CD4-positive, alpha-beta memory T cell (primary cell): ENCODE data around the gene ERBB3. TPM values are rescaled to one million over a fixed set of nuclear protein-coding genes. Genes with fewer than 3 reads are reported as not detected.

Source experiments
- CTCF ChIA-PET: fragments of 350-600 bp; sonication (Branson Sonifier 250); formaldehyde crosslinking; loops from one replicate; lab custom pipeline; 2021; ENCODE audit warnings: inconsistent platforms; ENCODE audit not compliant: partially characterized antibody; lab: Charles Lee
- POLR2A ChIA-PET: fragments of 350-600 bp; sonication (Branson Sonifier 250); formaldehyde crosslinking; loops from one replicate; lab custom pipeline; 2021; ENCODE audit not compliant: partially characterized antibody; lab: Charles Lee
- DNase-seq, 5 donors: peaks; one replicate each; pipeline versions ENCODE4 v3.0.0 to v3.0.0-alpha.2; 2020 to 2022; ENCODE audit warnings: mixed read lengths in 1 of 5
- H3K27ac ChIP-seq: one replicate; pipeline ENCODE4 v1.7.0; 2013; ENCODE audit warnings: low read depth, low read length
- H3K27me3 ChIP-seq: 2 replicates; pipeline ENCODE4 v1.7.0; 2013; ENCODE audit warnings: mild to moderate bottlenecking, low read length, moderate library complexity; ENCODE audit not compliant: insufficient read depth
- H3K36me3 ChIP-seq: 2 replicates; pipeline ENCODE4 v1.7.0; 2013; ENCODE audit warnings: mild to moderate bottlenecking, low read length, moderate library complexity; ENCODE audit not compliant: insufficient read depth
- H3K4me1 ChIP-seq: 2 replicates; pipeline ENCODE4 v1.7.0; 2013; ENCODE audit warnings: mild to moderate bottlenecking, low read length, moderate library complexity; ENCODE audit not compliant: insufficient read depth
- H3K4me3 ChIP-seq, 2 donors: one replicate each; pipeline ENCODE4 v1.7.0; 2013; ENCODE audit warnings: low read length in 2 of 2, mild to moderate bottlenecking in 1 of 2
- H3K9me3 ChIP-seq, 2 donors: one replicate each; pipeline ENCODE4 v1.7.0; 2013; ENCODE audit warnings: low read length in 2 of 2, control low read depth in 1 of 2; ENCODE audit not compliant: control insufficient read depth in 1 of 2
- H3K27ac Mint-ChIP-seq, 7 donors: one replicate each; pipeline ENCODE4 v1.8.0; 2020 to 2021; ENCODE audit warnings: mixed read lengths in 7 of 7, mild to moderate bottlenecking in 6 of 7, inconsistent platforms in 3 of 7, moderate library complexity in 3 of 7
- H3K27me3 Mint-ChIP-seq, 2 donors: one replicate each; pipeline ENCODE4 v1.8.0; 2020 to 2021; ENCODE audit warnings: mixed read lengths in 2 of 2
- H3K36me3 Mint-ChIP-seq, 2 donors: one replicate each; pipeline ENCODE4 v1.8.0; 2020 to 2021; ENCODE audit warnings: mixed read lengths in 2 of 2, inconsistent platforms in 1 of 2, mild to moderate bottlenecking in 1 of 2
- H3K4me1 Mint-ChIP-seq, 4 donors: one replicate each; pipeline ENCODE4 v1.8.0; 2020 to 2021; ENCODE audit warnings: mixed read lengths in 4 of 4, mild to moderate bottlenecking in 1 of 4
- H3K4me3 Mint-ChIP-seq, 8 donors: one replicate each; pipeline ENCODE4 v1.8.0; 2020 to 2021; ENCODE audit warnings: mixed read lengths in 8 of 8, mild to moderate bottlenecking in 7 of 8, moderate library complexity in 6 of 8, inconsistent platforms in 3 of 8
- H3K9me3 Mint-ChIP-seq, 8 donors: one replicate each; pipeline ENCODE4 v1.8.0; 2020 to 2021; ENCODE audit warnings: mixed read lengths in 8 of 8, mild to moderate bottlenecking in 5 of 8, inconsistent platforms in 3 of 8, moderate library complexity in 1 of 8
- intact Hi-C: fragments of 100-400 bp; cut with micrococcal nuclease; formaldehyde crosslinking; loops from one replicate; pipeline ENCODE4 v1.15.1; 2023
- polyA plus RNA-seq, 2 donors: library from polyadenylated mRNA; unstranded; fragments of 300-500 nt; fragmentation: Illumina TruSeq; gene quantifications; one replicate each; pipeline ENCODE4 v1.2.3, GENCODE V29; 2021
- total RNA-seq, 2 experiments: library from RNA; stranded (reverse); gene quantifications; one replicate each; pipeline ENCODE4 v1.2.3, GENCODE V29; 2021

The ERBB3 gene
- total and polyA plus RNA-seq, 4 experiments from 2014 or later = 0.61 to 6.9 (median 3.3) TPM

DNA sequence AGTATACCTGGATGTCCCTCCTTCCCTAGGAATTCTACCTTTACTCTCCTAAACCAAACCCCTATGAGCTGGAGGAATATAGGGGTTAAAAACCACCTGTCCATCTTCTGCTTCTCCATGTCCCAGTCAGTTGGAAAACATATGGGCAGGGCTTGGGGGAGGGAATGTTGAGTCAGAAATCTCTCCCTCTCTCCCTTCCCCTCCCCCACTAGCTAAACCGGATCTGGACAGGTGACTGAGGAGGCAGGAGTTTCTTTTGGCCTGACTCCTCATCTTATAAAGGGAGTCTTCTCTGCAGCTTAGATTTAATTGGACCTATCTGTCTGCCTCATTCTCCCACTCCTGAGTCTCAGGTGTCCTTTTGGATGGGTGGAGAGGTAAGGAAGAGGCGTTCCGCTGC lies 6.1 kb downstream of the ERBB3 start:
- no peak overlapping the region for H3K27ac Mint-ChIP-seq
- DNase-seq = no peak
- POLR2A ChIA-PET = interaction anchor here (0.7 to 1.8 kb wide), 3 partner anchors 17 to 18 kb away, joined by 3 to 4 read pairs (median 4); partner anchors contain the start of gene PA2G4
- H3K36me3 Mint-ChIP-seq = no peaks in the 10 kb centered on the region
- Histone ChIP-seq H3K27ac (no peak overlapping the region), H3K4me1 (peaks cover under 1% of the 10 kb centered on the region), H3K9me3 (no peaks in the 10 kb centered on the region), H3K4me3 (no peak overlapping the region), H3K27me3 (peaks cover 6% of the 10 kb centered on the region), H3K36me3 (no peaks in the 10 kb centered on the region)
- H3K4me3 Mint-ChIP-seq = no peak overlapping the region
- CTCF ChIA-PET = interaction anchor here (0.6 to 3.0 kb wide), 10 partner anchors 11 to 72 kb away, joined by 3 to 23 read pairs (median 3); partner anchors contain the start of genes MYL6, PA2G4 and ZC3H10
- H3K9me3 Mint-ChIP-seq = no peaks in the 10 kb centered on the region
- intact Hi-C loops = no loop called here
- peaks cover 0 to 2% (median 0%) of the 10 kb centered on the region in 4 donors for H3K4me1 Mint-ChIP-seq
- peaks cover 0 to 3% of the 10 kb centered on the region in 2 donors for H3K27me3 Mint-ChIP-seq

DNA sequence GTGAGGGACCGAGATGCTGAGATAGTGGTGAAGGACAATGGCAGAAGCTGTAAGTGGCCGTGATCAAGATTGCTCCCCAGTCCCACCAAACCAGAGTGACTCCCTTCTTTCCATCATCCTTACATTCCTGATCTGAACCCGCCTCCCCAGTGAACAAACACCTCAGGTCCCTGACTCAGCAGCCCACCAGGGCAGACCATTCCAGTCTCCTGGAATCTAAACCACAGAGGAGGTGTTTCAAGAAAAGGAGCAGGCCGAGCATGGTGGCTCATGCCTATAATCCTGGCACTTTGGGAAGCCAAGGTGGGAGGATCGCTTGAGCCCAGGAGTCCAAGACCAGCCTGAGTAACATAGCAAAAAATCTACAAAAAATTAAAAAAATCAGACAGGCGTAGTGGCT lies 6.6 kb downstream of the ERBB3 start:
- Mint-ChIP-seq H3K27me3 (peaks cover 0 to 3% of the 10 kb centered on the region in 2 donors), H3K4me1 (no peaks in the 10 kb centered on the region), H3K27ac (no peak overlapping the region), H3K36me3 (no peaks in the 10 kb centered on the region), H3K9me3 (no peaks in the 10 kb centered on the region), H3K4me3 (no peak overlapping the region)
- Histone ChIP-seq H3K4me1 (no peaks in the 10 kb centered on the region), H3K36me3 (no peaks in the 10 kb centered on the region), H3K27ac (no peak overlapping the region), H3K9me3 (no peaks in the 10 kb centered on the region), H3K27me3 (peaks cover 6% of the 10 kb centered on the region), H3K4me3 (no peak overlapping the region)
- intact Hi-C loops = no loop called here
- POLR2A ChIA-PET = interaction anchor here (0.7 to 0.9 kb wide), 2 partner anchors 16 to 17 kb away, joined by 3 to 4 read pairs; partner anchors contain the start of gene PA2G4
- CTCF ChIA-PET = interaction anchor here (0.6 to 3.0 kb wide), 5 partner anchors 15 to 39 kb away, joined by 3 to 23 read pairs (median 3); partner anchors contain the start of genes PA2G4 and ZC3H10
- no peak for DNase-seq

DNA sequence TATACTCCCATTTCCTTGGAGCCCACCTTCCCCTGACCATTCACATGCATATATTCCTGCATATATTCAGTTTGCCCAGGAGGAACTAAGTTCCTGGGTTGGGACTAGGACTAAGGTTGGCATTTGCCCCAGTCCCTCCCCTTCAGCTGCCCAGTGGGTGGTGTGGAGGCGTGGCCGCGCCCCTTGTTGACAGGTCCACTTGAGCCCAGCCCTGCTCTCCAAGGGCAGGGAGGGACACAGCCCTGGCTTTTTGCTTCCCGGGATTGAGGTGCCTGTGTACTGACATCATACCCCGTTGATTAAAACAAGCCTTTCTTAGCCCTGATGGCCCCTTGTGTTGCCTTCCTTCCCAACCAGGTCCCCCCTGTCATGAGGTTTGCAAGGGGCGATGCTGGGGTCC lies 7.3 kb downstream of the ERBB3 start:
- CTCF ChIA-PET = no interaction called here
- intact Hi-C loops = no loop called here

GRCh38 chr12:56097738-56098137 lies 17.8 kb downstream of the ERBB3 start:
- Histone ChIP-seq H3K4me3 (no peak overlapping the region), H3K36me3 (no peaks in the 10 kb centered on the region), H3K9me3 (no peaks in the 10 kb centered on the region), H3K27ac (no peak overlapping the region), H3K27me3 (no peaks in the 10 kb centered on the region), H3K4me1 (peaks cover 14% of the 10 kb centered on the region)
- ChIA-PET POLR2A (no interaction called here), CTCF (interaction anchor here (2.2 kb wide), 1 partner anchor 12 kb away, joined by 5 read pairs; no protein-coding TSS in a partner anchor)
- H3K27me3 Mint-ChIP-seq = peaks cover 3 to 4% of the 10 kb centered on the region in 2 donors
- H3K27ac Mint-ChIP-seq = peak overlapping the region in 2 of 7 donors; percentile 49 to 80
- intact Hi-C loops = no loop called here
- DNase-seq = no peak
- no peaks in the 10 kb centered on the region for H3K36me3 Mint-ChIP-seq
- H3K4me1 Mint-ChIP-seq = peaks cover 14 to 20% (median 14%) of the 10 kb centered on the region in 4 donors
- H3K9me3 Mint-ChIP-seq = no peaks in the 10 kb centered on the region
- no peak overlapping the region for H3K4me3 Mint-ChIP-seq

More for the DNA sequence above, 7.3 kb downstream of the ERBB3 start:
- no peak overlapping the region for H3K27ac ChIP-seq
- H3K9me3 Mint-ChIP-seq = no peaks in the 10 kb centered on the region
- H3K9me3 ChIP-seq = no peaks in the 10 kb centered on the region
- H3K27me3 Mint-ChIP-seq = peaks cover 0 to 3% of the 10 kb centered on the region in 2 donors
- peaks cover 6% of the 10 kb centered on the region for H3K27me3 ChIP-seq
- no peaks in the 10 kb centered on the region for H3K4me1 ChIP-seq
- H3K27ac Mint-ChIP-seq = peak overlapping the region in 1 of 7 donors; percentile 63
- no peak for DNase-seq
- no peak overlapping the region for H3K4me3 ChIP-seq
- POLR2A ChIA-PET = no interaction called here
- H3K4me3 Mint-ChIP-seq = no peak overlapping the region
- H3K36me3 ChIP-seq = no peaks in the 10 kb centered on the region
- no peaks in the 10 kb centered on the region for H3K4me1 Mint-ChIP-seq
- no peaks in the 10 kb centered on the region for H3K36me3 Mint-ChIP-seq

DNA sequence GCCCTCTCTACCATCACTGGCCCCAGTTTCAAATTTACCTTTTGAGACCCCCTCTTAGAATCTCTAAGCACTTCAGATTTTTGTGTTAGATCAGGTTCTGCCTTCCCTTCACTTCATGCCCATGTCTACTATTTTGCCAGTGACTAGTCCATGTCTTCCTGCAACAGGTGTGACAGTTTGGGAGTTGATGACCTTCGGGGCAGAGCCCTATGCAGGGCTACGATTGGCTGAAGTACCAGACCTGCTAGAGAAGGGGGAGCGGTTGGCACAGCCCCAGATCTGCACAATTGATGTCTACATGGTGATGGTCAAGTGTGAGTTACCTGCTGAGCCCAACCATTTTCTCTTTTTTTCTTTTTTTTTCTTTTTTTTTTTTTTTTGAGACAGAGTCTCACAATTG lies 18.6 kb downstream of the ERBB3 start:
- H3K36me3 Mint-ChIP-seq = no peaks in the 10 kb centered on the region
- Histone ChIP-seq H3K36me3 (no peaks in the 10 kb centered on the region), H3K4me3 (no peak overlapping the region), H3K27me3 (no peaks in the 10 kb centered on the region), H3K9me3 (no peaks in the 10 kb centered on the region), H3K4me1 (peaks cover 23% of the 10 kb centered on the region), H3K27ac (no peak overlapping the region)
- no peaks in the 10 kb centered on the region for H3K9me3 Mint-ChIP-seq
- H3K27me3 Mint-ChIP-seq = peaks cover 3% of the 10 kb centered on the region in 2 donors
- H3K4me1 Mint-ChIP-seq = peaks cover 21 to 28% (median 23%) of the 10 kb centered on the region in 4 donors
- H3K27ac Mint-ChIP-seq = no peak overlapping the region
- intact Hi-C loops = no loop called here
- POLR2A ChIA-PET = interaction anchor here (0.6 kb wide), 1 partner anchor 48 kb away, joined by 5 read pairs; no protein-coding TSS in a partner anchor
- CTCF ChIA-PET = interaction anchor here (1.0 to 6.1 kb wide), 3 partner anchors 13 to 51 kb away, joined by 3 to 23 read pairs (median 5); no protein-coding TSS in a partner anchor
- no peak for DNase-seq
- H3K4me3 Mint-ChIP-seq = no peak overlapping the region

DNA sequence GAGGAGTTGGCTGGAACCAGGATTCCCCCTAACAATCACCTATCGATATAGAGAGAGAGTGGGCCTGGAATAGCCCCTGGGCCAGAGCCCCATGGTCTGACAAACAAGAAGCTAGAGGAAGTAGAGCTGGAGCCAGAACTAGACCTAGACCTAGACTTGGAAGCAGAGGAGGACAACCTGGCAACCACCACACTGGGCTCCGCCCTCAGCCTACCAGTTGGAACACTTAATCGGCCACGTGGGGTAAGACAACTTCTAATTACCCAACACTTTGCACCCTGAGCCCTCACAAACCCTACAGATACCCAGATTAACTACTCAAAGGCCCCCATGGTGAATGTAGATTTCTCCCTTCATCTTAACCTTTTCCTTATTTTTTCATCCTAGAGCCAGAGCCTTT lies 19.8 kb downstream of the ERBB3 start:
- ChIA-PET CTCF (interaction anchor here (1.0 to 6.1 kb wide), 4 partner anchors 14 to 53 kb away, joined by 3 to 23 read pairs (median 5); partner anchors contain the start of gene ZC3H10), POLR2A (interaction anchor here (10.8 kb wide), 1 partner anchor 18 kb away, joined by 324 read pairs; the partner anchor contains the start of genes RPL41 and ZC3H10)
- intact Hi-C loops = loop anchor here (5.0 kb wide), 4 partner anchors 92 to 362 kb away; partner anchors contain the start of genes ORMDL2, PYM1 and SARNP
- no peaks in the 10 kb centered on the region for H3K36me3 ChIP-seq
- H3K27ac ChIP-seq = no peak overlapping the region
- H3K4me1 ChIP-seq = peaks cover 26% of the 10 kb centered on the region
- Mint-ChIP-seq H3K4me1 (peaks cover 22 to 38% (median 29%) of the 10 kb centered on the region in 4 donors), H3K36me3 (peaks cover 0 to 8% of the 10 kb centered on the region in 2 donors), H3K9me3 (no peaks in the 10 kb centered on the region), H3K27ac (peak overlapping the region in 4 of 7 donors; percentile 35 to 70 (median 54)), H3K27me3 (peaks cover 2 to 3% of the 10 kb centered on the region in 2 donors), H3K4me3 (peak overlapping the region in 1 of 8 donors; percentile 17)
- no peaks in the 10 kb centered on the region for H3K27me3 ChIP-seq
- no peak for DNase-seq
- H3K9me3 ChIP-seq = no peaks in the 10 kb centered on the region
- no peak overlapping the region for H3K4me3 ChIP-seq

GRCh38 chr12:56101045-56101444 lies 21.1 kb downstream of the ERBB3 start:
- intact Hi-C loops = loop anchor here (5.0 kb wide), 4 partner anchors 94 to 364 kb away; partner anchors contain the start of genes ORMDL2, PYM1 and SARNP
- no peak overlapping the region for H3K4me3 Mint-ChIP-seq

More at GRCh38 chr12:56101045-56101444, 21.1 kb downstream of the ERBB3 start:
- CTCF ChIA-PET = interaction anchor here (0.7 to 6.1 kb wide), 4 partner anchors 16 to 105 kb away, joined by 3 to 23 read pairs (median 4); partner anchors contain the start of genes SMARCC2 and ZC3H10
- Histone ChIP-seq H3K27ac (peak overlapping the region; percentile 82), H3K27me3 (no peaks in the 10 kb centered on the region), H3K4me1 (peaks cover 37% of the 10 kb centered on the region), H3K4me3 (no peak overlapping the region), H3K36me3 (no peaks in the 10 kb centered on the region), H3K9me3 (no peaks in the 10 kb centered on the region)
- peaks cover 0 to 1% of the 10 kb centered on the region in 2 donors for H3K27me3 Mint-ChIP-seq
- no peak for DNase-seq
- peaks cover under 1 to 16% of the 10 kb centered on the region in 2 donors for H3K36me3 Mint-ChIP-seq
- H3K27ac Mint-ChIP-seq = peak overlapping the region in 5 of 7 donors; percentile 37 to 100 (median 98)
- H3K9me3 Mint-ChIP-seq = no peaks in the 10 kb centered on the region
- H3K4me1 Mint-ChIP-seq = peaks cover 29 to 50% (median 39%) of the 10 kb centered on the region in 4 donors
- POLR2A ChIA-PET = interaction anchor here (10.8 kb wide), 1 partner anchor 17 kb away, joined by 324 read pairs; the partner anchor contains the start of genes RPL41 and ZC3H10
